Smooth muscle cell of the brain vasculature (primary cell): ENCODE data around the gene LSM14A.

Experiments
- DNase-seq: peaks from one replicate; pipeline ENCODE4 v3.0.0-alpha.2; 2012; ENCODE audit warnings: low read depth, low spot score

LSM14A gene

DNA sequence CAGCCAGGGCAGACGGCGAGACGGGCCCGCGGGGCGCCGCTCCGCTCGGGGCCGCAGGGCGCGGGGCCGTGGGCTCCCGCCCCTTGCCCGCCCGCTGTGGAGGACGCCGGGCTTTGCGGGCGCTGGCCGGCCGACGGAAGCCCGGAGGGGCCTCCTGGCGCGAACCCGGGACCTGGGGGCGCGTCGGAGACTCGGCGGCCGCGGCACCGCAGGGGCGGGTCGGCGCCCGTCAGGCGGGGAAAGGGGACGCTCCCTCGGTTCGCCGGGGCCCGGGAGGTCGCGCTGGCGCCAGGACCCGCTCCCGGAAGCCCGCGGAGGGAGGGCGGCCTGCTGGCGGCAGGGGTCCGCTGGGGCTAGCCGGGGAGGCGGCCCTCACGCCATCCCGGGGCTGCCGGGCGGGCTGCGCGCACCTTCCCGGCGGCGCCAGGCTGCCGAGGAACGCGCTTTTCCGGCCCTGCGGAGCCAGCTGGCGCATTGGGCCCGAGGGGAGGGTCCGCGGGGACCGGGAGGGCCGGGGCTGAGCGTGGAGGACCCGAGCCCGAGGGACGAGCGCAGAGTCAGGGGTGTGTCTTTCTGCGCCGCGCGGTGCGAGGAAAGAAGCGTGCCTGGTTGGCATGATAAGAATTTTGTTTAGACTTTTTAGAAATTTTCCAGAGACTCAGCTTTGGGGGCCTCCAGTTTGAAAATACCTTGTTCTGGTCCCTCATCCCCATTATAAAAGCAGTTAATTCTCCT is 82.6 kb downstream of the LSM14A start:
- DNase-seq = no peak

DNA sequence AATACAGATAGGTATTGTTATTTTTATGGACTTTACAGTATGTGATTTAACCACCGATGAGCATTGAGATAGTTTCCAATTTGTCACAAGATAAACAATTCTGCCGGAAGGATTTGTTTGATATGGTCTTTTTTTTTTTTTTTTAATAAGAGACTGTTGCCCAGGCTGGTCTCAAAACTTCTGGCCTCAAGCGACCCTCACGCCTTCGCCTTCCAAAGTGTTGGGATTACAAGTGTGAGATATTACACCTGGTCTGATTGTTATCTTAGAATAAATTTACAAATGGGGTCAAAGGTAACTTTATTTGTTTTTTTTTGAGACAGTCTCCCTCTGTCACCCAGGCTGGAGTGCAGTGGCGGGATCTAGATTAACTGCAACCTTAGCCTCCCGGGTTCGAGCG is 83.2 kb downstream of the LSM14A start:
- DNase-seq = no peak

DNA sequence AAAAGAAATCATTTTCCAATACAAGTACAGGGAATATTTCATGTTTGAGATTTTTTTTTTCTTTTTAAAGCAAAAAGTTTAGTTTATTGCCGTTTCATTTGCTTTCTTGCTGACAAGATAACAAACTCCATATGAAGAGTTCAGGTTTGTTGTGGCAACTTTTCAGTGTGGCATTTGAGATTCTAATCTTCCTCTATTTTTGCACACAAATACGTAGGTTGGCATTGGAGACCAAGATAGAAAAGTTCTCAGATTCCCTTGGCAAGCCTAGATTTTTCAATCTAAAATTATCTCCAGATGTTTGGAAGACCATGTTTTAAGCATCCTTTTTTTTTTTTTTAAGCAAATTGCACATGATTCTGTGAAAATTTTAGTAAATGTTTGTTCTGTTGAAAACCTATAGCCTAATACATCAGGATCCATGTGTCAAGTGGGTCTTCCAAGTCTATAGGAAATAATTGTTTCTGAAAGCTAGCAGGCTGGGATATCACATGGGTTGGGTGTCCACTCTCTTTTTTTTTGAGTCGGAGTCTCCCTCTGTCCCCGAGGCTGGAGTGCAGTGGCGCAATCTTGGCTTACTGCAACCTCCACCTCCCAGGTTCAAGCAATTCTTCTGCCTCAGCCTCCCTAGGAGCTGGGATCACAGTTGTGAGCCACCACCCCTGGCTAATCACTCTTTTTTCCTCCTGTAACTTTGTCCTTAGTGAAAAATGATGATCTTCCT is 84.7 kb downstream of the LSM14A start:
- DNase-seq = no peak

DNA sequence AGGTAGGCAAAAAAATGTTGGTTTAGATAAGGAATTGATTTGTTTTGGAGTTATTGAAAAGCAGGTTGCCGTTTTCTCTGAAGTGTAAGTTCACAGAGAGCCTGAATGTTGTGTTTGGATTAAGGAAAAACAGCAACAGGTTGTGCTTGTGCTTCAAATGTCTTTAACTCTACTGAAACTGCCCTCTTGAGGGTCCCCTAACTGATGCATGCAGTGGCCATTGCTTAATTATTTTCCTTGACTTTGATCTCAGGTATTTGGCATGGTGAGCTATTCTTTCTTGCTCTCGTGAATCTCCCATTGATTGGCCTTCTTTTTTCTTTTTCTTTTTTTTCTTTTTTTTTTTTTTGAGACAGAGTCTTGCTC is 85.2 kb downstream of the LSM14A start:
- no peak for DNase-seq

DNA sequence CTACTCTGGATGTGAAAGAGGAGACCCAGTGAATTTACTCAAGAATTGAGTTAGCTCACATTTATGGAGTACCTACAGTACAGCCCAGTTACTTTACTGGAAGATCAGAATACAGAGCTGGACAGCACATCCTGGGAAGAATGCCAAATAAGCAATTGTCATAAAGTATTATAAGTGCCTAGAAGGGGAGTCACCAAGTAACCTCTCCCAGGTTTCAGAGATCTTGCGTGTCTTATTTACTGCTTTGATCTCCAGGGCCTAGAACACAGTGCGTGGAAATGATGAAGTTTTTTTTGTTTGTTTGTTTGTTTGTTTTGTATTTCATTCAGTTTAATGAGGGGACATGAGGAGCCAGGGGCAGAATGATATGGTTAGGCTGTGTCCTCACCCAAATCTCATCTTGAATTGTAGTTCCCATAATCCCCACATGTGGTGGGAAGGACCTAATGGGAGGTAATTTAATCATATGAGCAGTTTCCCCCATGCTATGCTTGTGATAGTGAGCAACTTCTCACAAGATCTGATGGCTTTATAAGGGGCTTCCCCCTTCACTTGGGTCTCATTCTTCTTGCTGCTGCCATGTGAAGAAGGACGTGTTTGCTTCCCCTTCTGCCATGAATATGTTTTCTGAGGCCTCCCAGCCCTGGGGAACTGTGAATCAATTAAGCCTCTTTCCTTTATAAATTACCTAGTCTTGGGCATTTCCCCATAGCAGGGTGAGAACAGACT is 87.2 kb downstream of the LSM14A start:
- DNase-seq = no peak

DNA sequence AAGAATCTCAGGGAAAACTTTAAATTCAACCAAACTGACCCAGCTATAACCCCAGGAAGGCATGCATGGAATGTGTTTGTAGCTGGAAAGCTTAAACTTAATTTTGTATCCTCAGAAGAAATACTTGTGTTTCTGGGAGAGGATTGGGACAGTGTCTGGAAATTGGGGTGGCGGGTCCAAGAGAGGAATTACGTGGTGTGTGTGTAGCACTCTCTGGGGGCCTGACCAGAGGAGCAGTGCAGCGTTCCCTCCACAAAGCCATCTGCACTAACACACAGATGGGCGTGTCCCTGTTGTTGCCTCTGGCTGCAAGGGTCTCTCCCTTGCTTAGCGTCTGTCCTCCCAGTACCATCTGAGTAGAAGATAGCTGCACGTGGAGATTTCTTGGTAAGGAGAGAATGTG is 88.5 kb downstream of the LSM14A start:
- no peak for DNase-seq

DNA sequence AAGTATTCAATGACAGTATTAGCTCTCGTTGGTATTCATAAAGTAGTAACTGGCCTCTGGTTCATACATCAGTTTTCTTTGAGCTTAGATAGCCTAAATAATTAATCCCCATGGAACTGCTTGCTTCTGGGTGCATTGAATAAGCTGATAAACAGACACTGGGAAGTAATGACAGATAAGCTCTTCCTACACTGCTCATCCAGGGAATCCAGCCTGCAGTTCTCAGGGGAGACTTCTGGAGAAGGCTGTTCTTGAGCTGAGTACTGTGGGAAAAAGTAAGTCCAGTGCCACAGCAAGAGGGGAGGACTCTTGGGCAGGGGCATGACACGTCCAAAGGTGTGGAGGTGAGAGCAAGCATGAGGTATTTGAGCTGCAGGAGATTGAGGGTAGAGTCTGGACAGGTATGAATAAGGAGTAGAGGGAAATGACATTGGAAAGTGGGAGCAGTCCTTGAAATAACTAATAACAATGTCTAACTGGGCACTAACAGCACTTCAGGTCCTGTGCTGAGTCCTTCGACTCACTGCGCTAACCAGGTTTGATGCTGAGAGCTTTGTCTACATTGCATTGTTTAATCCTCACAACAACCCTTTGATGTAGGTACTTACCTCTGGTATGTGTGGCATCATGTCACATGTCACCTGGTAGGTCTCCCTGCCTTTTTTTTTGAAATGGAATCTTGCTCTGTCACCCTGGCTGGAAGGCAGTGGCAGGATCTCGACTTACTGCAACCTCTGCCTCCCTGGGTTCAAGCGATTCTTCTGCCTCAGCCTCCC is 89.2 kb downstream of the LSM14A start:
- no peak for DNase-seq

DNA sequence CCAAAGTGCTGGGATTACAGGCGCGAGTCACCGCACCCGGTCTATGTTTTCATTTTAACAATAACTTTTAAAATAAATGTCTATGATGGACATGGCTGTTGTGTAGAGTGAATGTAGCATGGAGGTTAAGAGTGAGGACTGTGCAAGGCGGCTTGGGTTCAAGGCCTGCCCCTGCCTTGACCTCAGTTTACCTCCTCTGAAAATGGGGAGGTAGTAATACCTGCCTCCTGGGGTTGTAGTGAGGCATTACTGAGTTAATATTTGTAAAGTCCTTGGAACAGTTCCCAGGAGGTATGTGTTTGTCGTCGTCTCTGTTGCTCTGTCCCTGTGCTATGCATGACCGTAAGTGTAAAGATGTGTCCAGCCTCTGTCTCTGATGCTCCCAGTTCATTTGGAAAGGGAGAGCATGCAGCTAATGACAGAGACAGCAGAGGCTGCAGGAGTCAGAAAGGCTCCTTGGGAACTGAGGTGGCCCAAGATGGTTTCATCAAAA is 91.5 kb downstream of the LSM14A start:
- no peak for DNase-seq

DNA sequence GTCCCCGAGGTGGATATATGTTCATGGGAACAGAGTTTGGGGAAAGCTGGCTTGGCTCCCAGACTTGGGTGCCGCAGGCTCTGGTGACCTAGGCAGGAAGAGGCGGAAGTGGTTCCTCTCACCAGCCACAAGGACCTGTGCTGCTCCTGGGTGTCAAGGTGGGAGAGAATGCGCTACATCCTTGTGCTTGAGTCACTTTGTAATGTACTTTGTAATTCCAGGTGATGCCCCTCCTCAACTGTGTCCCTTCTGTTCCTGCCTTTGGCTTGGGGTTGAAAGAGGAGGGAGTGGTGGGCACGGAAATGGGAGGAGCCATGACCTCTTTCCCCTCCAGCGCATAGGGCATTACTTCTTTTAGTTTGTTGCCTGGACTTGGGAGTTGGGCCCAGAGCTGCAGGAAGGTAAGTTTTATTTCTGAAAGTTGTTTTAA is 92.9 kb downstream of the LSM14A start:
- DNase-seq = no peak

DNA sequence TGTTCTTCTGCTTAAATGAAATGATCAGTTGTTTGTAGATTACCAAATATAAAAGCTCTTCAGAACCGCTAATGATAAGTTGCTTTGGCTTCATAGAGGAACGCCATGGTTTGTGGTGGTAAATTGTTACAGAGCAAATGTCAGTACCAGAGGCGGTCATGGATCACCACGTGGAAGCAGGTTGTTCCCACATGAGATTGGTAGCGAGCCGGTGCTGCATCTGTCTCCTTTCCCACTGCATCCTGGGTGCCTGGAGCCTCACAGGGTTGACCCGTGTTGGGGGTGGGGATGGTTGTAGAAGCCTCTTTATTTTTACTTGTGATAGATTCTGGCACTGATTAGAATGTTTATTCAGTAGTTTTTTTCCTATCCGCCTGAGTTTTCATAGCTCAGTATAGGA is 96.8 kb downstream of the LSM14A start:
- no peak for DNase-seq

DNA sequence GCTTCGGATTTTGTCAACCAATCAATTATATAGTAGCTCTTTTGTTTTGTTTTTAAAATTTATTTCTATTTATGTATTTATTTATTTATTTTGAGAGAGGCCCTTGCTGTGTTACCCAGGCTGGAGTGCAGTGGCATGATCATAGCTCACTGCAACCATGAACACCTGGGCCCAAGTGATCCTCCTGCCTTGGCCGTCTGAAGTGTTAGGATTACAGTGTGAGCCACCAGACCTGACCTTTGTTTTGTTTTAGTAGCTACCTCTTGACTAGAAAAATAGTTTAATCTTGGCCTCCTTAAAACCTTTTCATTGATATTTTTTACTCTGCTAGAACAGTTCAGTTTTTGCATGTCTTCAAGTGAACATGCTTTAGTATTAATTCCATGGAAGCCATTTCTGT is 97.2 kb downstream of the LSM14A start:
- DNase-seq = no peak

DNA sequence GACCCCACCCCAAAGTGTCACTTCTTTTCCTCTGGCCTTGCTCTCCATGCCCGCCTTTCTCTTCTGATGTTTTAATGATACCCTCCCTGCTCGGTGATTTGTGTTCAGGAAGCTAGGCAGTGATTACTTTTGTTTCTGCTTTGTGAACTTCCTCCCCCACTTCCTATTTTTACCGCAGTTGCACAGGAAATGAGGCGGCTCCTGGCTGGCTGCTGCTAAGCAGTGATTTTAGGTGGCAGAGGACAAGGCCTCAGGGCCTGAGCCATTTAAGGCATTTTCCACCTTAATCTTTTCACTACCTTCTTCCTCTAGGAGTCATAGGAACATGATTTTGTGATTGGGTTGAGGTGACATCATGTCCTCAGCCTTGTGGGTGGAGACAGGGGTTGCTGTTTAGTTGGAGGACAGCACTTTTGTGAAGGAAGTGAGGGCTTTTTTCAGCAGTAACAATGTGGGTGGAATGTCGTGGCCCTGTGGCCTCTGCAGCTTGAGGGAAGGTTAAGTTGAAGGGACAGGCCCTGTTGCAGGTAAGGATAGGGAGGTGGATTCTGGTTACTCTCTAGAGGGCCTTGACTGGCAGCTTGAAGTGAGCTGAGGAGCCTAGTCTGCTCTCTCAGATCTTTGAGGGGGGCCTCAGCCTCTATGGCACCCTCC is 97.8 kb downstream of the LSM14A start:
- DNase-seq = no peak

DNA sequence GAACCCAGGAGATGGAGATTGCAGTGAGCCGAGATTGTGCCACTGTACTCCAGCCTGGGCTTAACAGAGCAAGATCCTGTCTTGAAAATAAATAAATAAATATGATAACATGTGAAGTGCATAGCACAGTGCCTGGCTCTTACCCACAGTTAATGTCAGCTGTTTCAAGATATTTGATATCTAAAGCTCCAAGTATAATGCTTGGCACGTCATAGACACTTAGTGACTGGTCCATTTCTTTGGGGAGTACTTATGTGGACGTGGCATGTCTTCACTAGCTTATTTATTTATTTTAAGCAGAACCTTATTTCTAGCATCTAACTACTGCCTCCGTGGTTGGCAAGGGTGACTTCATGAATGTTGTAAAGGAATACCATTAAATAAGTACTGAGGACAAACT is 100.8 kb downstream of the LSM14A start:
- DNase-seq = no peak

DNA sequence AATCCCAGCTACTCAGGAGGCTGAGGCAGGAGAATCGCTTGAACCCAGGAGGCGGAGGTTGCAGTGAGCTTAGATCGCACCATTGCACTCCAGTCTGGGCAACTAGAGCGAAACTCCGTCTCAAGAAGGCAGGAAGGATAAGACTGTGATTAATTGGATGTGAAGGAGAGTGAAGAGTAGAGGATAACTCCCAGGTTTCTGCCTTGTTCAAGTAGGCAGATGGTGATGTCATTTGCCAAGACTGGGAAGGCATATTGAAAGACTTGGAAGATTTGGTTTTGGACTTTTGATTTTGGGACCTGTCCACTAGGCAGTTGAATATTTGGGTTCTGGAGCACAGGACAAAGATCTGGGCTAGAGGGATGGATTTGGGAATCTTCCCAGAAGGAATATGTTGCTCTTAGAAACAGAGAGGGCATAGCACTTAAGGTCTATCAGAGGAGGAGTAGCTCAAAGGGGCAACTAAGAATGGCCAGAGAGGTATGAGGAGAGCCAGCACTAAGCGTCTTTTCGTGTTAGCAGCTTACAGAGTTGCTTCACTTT is 102.1 kb downstream of the LSM14A start:
- no peak for DNase-seq

DNA sequence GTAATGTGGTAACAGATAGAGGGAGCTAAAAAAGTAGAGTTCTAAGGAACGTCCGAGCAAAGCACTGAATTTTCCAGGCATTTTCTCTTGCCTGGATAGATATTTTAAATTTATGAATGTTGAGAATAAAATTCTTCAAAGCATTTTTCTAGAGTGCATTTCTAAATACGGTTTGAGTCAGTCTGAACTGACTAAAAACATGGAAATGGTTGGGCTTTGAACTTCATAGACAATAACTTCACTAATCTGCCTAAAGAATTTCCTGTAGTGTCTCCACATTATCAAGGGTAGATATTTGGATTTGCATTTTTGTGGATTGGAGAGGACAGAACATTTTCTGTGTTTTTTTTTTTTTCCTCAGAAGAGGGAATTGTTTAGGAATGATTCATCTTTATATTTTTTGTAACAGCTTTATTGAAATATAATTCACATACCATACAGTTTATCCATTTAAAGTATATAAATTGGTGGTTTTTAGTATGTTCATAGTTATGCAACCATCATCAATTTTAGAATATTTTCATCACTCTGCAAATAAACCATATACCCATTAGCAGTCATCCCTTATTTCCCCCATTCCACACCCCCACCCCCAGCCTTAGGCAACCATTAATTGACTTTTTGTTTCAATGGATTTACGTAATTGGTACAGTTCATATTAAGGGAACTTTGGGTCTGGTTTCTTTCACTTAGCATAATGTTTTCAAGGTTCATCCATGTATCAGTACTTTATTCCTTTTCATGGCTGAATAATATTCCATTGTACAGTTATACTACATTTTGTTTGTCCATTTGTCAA is 102.7 kb downstream of the LSM14A start:
- DNase-seq = peak; percentile 33

DNA sequence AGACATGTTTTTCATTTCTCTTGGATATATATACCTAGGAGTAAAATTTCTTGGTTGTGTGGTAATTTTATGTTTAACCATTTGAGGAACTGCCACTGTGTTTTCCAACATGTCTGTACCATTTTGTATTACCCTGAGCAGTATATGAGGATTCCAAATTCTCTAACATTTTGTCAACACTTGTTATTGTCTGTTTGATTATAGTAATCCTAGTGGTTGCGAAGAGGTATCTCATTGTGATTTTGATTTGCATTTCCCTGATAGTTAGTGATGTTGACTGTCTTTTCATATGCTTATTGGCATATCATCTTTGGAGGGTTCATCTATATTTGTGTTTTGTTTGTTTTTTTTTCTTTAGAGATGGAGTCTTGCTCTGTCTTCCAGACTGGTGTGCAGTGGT is 103.4 kb downstream of the LSM14A start:
- no peak for DNase-seq

DNA sequence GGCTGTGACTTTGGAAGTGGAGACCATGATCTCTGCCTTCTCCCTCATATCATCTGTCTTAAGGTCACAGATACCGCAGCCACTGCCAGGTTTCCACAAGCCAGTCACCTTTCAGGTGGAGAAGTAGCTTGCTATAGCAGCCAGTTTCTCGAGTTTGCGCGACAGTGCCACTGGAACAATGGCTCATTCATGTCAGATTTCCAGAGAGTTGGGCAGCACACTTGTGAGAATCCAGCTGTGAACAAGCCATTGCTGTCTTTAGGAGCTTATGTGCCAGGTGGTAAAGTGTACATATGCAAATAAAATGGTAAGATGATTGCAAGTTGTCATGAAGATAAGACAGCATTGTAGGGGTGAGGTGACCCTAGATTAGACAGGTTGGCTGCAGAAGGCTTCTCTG is 104.3 kb downstream of the LSM14A start:
- DNase-seq = no peak

DNA sequence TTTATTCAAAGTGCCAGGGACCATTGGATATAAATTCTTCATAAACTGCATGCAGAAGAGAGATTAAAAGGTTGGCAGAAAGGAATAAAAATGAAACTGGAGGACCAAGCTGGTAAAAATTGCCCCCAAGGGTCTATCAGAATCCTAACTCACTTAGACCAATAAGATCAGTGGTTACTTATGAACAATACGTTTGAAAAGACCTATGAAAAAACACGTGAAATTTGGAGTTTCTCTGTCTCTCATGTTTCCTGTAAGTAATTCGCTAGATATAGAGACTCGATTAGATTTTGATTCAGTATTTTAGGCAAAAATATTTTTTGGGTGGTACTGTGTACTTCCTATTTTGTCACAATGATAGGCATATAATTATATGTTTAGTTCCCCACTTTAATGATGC is 104.9 kb downstream of the LSM14A start:
- no peak for DNase-seq

DNA sequence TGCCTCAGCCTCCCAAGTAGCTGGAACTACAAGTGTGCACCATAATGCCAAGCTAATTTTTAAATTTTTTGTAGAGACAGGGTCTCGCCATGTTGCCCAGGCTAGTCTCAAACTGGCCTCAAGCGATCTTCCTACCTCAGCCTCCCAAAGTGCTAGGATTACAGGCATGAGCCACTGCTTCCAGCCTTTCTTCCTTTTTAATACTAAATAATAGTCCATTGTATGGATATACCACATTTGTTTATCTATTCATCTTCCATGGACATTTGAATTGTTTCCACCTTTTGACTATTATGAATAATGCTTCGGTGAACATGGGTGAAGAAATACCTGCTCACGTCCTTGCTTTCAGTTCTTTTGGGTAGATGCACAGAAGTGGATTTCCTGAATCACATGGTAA is 106.5 kb downstream of the LSM14A start:
- DNase-seq = no peak
